Middle frontal gyrus (tissue), 1 donor: ENCODE data around the gene LRMDA.

ENCODE experiments used
- DNase-seq: peaks from one replicate; pipeline ENCODE4 v3.0.0-alpha.2; 2015; ENCODE audit warnings: low spot score; ENCODE audit errors: extremely low spot score

The LRMDA gene

GRCh38 chr10:76286536-76286935, 855.1 kb downstream of the LRMDA start:
- no peak for DNase-seq

- DNase-seq, result no peak
Measured at GRCh38 chr10:76287856-76288255, 856.4 kb downstream of the LRMDA start.

- DNase-seq, result no peak
Measured at GRCh38 chr10:76291175-76291574, 859.8 kb downstream of the LRMDA start.

GRCh38 chr10:76291885-76292284, 860.5 kb downstream of the LRMDA start:
- DNase-seq, result no peak

- no peak for DNase-seq
Measured at GRCh38 chr10:76296957-76297356, 865.5 kb downstream of the LRMDA start.

GRCh38 chr10:76297358-76297757, 865.9 kb downstream of the LRMDA start:
- DNase-seq, result no peak

- no peak for DNase-seq
Measured at GRCh38 chr10:76297780-76298281, 866.4 kb downstream of the LRMDA start.

- DNase-seq, result no peak
Measured at GRCh38 chr10:76298329-76298728, 866.9 kb downstream of the LRMDA start.

- DNase-seq, result no peak
Measured at GRCh38 chr10:76299501-76299900, 868.1 kb downstream of the LRMDA start.

- DNase-seq, result no peak
Measured at GRCh38 chr10:76301211-76301610, 869.8 kb downstream of the LRMDA start.

GRCh38 chr10:76301950-76302349, 870.5 kb downstream of the LRMDA start:
- DNase-seq, result no peak

GRCh38 chr10:76302481-76302880, 871.1 kb downstream of the LRMDA start:
- no peak for DNase-seq

- DNase-seq, result peak; percentile 12
Measured at GRCh38 chr10:76302961-76303630, 871.7 kb downstream of the LRMDA start.

GRCh38 chr10:76303682-76304316, 872.4 kb downstream of the LRMDA start:
- peak; percentile 69 for DNase-seq

- DNase-seq, result no peak
Measured at GRCh38 chr10:76305930-76306615, 874.6 kb downstream of the LRMDA start.

GRCh38 chr10:76306856-76307255, 875.4 kb downstream of the LRMDA start:
- DNase-seq, result no peak

GRCh38 chr10:76309070-76309469, 877.6 kb downstream of the LRMDA start:
- no peak for DNase-seq

- DNase-seq, result no peak
Measured at GRCh38 chr10:76309741-76310587, 878.5 kb downstream of the LRMDA start.

- no peak for DNase-seq
Measured at GRCh38 chr10:76310588-76311080, 879.2 kb downstream of the LRMDA start.

- DNase-seq, result no peak
Measured at GRCh38 chr10:76311752-76312636, 880.6 kb downstream of the LRMDA start.
